GM15510 (cell line): ENCODE results near the gene CYP1A2.

Experiments used
- POLR2A ChIP-seq: IDR thresholded peaks from 3 replicates; pipeline ENCODE4 v1.6.1; 2011; ENCODE audit warnings: borderline replicate concordance; ENCODE audit not compliant: insufficient read length; ENCODE audit errors: extremely low read depth

Gene CYP1A2

GRCh38 chr15:74730619-74731316 lies 17.9 kb upstream of the CYP1A2 start:
- no peak for TF ChIP-seq POLR2A

GRCh38 chr15:74732846-74733245 lies 15.8 kb upstream of the CYP1A2 start:
- no peak for TF ChIP-seq POLR2A

GRCh38 chr15:74733269-74733668 lies 15.4 kb upstream of the CYP1A2 start:
- TF ChIP-seq POLR2A = no peak

- no peak for TF ChIP-seq POLR2A
These were observed 13.3 kb upstream of the CYP1A2 start for GRCh38 chr15:74735305-74735704.

- TF ChIP-seq POLR2A = no peak
These were observed 6.2 kb upstream of the CYP1A2 start for GRCh38 chr15:74742422-74742821.

GRCh38 chr15:74746389-74746788 lies 2.3 kb upstream of the CYP1A2 start:
- no peak for TF ChIP-seq POLR2A

- TF ChIP-seq POLR2A = no peak
These were observed 1.2 kb downstream of the CYP1A2 start for GRCh38 chr15:74749832-74750231.

GRCh38 chr15:74750751-74751150 lies 2.1 kb downstream of the CYP1A2 start:
- no peak for TF ChIP-seq POLR2A

GRCh38 chr15:74752011-74752410 lies 3.4 kb downstream of the CYP1A2 start:
- TF ChIP-seq POLR2A = no peak

GRCh38 chr15:74752531-74752930 lies 3.9 kb downstream of the CYP1A2 start:
- no peak for TF ChIP-seq POLR2A

GRCh38 chr15:74754593-74755215 lies 6.1 kb downstream of the CYP1A2 start:
- TF ChIP-seq POLR2A = no peak

- no peak for TF ChIP-seq POLR2A
These were observed 10.1 kb downstream of the CYP1A2 start for GRCh38 chr15:74758736-74759135.

GRCh38 chr15:74762791-74763150 lies 14.1 kb downstream of the CYP1A2 start:
- TF ChIP-seq POLR2A = no peak

GRCh38 chr15:74763416-74763815 lies 14.8 kb downstream of the CYP1A2 start:
- no peak for TF ChIP-seq POLR2A

GRCh38 chr15:74767167-74768098 lies 18.8 kb downstream of the CYP1A2 start:
- no peak for TF ChIP-seq POLR2A
